Stimulated activated CD4-positive, alpha-beta T cell treated with anti-CD3 and anti-CD28 coated beads, Interleukin-4, amount 100 ng/mL, for 24 hours (primary cell): ENCODE measurements around the gene ZCCHC13.
"Not testable (repeated sequence)": the region's sequence is repeated elsewhere in the genome, so short reads cannot be mapped to it uniquely, and the experiment has no call there.

ENCODE experiments used
- DNase-seq: peaks from one replicate; pipeline ENCODE4 v3.0.0-alpha.2; 2020

ZCCHC13 gene

DNA sequence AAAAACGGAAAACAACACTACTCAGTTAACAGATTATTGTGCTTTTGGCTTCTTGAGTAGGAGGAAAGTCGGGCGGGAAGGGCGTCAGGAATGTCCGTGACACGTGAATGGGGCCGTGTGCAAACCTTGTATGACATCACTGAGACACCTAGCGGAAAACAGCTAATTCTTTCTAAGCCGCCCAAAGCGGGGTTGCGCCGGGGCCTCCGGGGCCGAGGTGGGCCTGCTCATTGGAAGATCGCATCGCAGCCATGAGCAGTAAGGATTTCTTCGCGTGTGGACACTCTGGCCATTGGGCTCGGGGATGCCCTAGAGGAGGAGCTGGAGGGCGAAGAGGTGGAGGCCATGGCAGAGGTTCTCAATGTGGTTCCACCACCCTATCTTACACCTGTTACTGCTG is at the start of gene ZCCHC13:
ZCCHC13 (plus strand) TSS at position 165 of the 400 bp plus-strand sequence; CDS start at position 252, 87 bp downstream.
- no peak for DNase-seq

DNA sequence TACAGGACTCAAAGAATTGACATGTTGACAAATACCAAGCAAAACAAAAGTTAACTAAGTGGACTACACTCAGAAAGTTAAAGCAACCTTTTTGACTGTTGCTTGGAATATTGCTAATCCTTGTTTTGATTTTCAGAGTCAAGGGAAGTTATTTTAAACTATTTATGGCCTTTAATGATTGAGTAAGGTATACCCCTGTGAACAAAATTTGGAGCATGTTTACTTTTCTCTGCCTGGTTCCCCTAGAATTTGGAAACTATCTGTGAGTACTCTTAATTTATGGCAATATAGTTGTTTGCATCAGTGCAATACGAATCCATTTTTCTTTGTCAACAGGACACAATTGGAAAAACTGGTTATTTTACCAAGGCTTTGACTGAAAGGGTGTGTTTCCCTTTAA is 45.9 kb upstream of the ZCCHC13 start:
- DNase-seq = not testable (repeated sequence)

DNA sequence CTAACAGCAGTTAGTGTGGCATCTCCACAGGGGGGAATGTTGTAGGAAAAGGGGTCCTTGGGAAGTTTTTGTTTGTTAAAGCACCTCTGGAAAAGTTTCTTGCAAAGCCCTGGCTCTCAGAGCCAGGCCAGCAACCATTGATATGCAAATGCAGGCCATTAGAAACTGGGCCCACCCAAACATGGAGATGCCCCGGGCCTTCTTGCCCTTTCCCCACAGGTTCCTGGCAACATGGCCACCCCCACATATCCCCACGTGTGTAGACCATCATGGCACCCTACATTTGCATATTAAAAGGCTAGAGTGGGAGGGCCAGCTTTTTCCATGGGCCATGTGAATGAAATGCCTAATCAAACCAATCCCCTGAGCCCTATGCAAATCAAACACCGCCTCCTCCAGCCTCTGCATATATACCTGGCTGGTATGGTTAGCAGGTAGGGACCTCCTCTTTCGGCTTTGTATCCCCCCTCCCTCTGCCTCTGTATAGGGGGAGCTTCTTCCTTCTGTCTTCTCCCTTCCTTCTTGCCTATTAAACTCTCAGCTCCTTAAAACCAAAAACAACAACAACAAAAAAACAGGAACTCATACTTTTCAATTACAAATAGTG is 44.0 kb upstream of the ZCCHC13 start:
- no peak for DNase-seq

DNA sequence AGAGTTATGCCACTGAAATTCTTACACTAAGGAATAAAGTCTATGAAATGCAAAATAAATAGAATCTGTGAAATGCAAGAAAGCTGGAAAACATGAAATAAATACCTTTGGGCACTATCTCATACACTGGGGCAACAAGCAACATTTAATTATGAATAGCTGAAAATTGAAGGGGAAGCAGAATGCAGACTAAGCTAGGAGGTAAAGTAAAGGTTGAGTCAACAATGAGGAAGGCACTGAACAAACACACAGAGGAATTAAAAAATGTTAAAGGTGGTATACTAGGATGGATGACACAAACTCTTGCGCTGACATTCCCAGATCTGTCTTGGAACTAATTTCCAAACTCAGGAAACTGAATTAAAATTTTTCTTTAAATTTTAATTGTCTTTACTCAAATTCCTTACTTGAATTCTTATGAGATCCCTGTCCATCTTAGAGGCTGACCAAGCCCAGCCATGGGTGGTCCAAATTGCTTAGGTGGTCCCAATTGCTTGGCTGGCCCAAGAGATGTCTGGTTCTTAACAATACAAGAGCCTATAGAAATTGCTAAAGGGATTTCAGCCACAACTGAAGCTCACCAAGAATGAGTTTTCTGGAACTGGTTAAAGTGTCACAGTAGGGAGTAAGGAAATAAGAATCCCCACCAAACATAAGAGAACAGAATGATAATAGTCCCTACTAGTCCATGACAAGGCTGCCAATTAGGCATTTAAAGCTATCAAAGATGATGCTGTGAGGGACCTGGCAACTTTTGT is 41.3 kb upstream of the ZCCHC13 start:
- no peak for DNase-seq

DNA sequence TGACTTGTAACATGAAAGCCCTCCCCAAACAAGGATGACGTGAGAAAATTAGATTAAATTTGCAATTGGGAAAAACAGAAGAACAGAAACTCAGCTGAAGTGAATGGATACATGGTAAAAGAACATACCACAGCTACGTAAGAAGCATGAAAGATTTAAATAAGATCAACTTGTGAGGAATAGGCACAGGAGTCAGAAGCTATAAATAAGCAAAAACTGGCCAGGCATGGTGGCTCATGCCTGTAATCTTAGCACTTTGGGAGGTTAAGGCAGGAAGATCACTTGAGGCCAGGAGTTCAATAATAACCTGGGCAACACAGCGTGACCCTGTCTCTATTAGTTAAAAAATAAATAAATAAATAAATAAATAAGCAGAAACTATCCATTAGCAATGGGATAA is 33.6 kb upstream of the ZCCHC13 start:
- no peak for DNase-seq

DNA sequence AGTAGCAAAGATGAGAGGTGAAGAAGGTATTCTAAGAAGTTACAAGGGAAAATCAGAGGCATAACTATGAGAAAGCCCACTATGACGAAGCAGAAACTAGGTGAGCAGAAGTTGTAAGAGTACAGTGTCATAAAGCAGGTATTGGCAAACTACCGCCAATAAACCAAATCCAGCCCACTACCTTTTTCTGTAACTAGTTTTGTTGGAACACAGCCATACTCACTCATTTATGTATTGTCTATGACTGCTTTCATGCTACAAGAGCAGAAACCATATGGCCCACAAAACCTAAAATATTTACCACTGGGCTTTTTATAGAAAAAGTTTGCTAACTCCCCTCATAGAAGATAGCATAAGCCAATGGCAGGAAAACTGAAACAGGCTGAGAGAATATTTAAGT is 31.8 kb upstream of the ZCCHC13 start:
- DNase-seq = no peak

DNA sequence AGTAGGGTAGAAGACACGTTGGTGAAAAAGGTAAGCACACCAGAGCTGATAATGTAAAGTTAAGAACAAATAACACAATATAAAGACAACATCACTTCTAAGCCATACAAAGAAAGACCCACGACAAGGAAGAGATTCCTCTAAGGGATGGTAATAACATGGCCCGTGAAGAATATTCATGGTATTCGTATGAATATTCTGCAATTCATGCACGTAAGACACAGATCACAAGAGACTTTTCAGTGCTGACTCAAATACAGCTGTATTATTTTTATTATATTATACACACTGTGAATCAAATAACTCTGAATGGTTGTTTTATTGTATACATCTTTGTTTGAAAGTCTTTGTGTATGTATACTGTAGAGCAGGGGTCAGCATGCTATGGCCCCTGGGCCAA is 29.5 kb upstream of the ZCCHC13 start:
- no peak for DNase-seq

DNA sequence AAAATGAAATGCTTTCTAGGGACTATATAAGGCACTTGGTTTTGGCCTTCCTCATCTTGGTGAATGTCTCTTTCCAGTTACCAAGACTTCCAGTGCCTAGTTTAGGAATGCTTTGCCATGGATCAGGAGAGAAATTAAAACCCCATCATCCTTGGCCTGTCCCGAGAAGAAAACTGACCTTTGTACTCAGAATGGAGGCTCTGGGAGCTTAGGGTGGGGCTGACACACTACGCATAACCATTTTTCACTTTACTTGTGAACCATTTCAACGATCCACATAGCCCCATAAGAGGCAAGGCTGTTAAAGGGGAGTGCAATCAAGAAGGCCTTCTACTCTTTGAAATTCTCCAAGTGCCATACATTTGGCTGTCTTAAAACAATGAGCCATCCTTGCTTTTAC is 26.7 kb upstream of the ZCCHC13 start:
- DNase-seq = no peak

DNA sequence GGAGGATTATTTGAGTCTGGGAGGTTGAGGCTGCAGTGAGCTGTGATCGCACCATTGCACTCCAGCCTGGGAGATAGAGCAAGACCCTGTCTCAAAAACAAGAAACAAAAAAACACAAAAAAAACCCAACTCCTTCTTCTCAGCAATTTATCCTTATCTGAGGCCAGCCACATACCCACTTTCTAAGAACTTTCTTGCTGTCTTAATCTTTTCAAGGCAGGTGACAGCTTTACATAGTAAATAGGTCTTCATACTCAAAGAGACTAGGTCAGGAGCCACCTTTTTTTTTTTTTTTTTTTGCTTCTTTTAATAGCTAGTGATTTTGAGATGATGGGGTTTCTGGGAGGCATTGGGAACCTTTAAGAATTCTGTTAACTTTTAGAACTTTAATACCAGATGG is 26.1 kb upstream of the ZCCHC13 start:
- no peak for DNase-seq

DNA sequence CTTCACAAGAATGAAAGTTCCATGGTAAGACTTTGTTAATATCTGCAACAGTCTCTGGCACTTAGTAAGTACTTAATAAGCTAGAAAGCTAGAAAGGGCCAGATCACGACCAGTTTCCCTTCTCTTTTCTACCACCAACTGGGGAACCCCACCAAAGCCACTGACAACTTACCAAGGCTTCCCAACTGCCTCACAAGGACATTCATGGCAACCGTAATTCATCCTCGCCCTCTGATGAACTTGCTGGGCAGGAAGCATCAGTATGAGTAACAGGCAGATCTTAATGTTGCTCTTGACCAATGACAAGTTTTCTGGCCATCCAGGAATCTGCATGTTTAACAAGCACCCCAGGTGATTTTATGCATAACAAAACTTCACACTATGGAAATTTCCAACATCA is 23.2 kb upstream of the ZCCHC13 start:
- no peak for DNase-seq

DNA sequence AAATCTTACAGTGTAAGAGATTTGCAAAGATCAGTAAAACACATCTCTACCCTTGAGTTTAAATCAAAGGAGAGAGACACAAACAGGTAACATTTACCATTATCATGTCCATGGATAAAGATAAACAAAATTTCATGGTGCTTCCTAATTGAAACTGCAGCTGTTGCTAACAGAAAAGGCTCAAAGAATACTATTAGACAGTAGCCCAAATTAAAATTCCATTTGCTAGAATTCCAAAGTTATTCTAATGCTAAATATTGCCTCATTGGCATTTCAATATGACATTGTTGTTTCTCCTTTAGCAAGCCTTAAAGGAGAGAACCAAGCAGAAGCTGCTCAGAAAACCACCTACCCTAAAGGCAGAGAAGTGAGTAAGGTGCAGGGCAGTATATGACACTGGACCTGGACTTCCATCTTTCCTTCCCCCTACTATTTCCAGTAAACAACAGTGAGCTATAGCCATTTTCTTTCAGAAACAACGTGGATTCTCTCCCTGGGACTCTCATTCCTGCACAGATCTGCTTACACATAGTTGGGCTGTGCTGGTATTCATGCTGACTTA is 19.5 kb upstream of the ZCCHC13 start:
- DNase-seq = no peak

DNA sequence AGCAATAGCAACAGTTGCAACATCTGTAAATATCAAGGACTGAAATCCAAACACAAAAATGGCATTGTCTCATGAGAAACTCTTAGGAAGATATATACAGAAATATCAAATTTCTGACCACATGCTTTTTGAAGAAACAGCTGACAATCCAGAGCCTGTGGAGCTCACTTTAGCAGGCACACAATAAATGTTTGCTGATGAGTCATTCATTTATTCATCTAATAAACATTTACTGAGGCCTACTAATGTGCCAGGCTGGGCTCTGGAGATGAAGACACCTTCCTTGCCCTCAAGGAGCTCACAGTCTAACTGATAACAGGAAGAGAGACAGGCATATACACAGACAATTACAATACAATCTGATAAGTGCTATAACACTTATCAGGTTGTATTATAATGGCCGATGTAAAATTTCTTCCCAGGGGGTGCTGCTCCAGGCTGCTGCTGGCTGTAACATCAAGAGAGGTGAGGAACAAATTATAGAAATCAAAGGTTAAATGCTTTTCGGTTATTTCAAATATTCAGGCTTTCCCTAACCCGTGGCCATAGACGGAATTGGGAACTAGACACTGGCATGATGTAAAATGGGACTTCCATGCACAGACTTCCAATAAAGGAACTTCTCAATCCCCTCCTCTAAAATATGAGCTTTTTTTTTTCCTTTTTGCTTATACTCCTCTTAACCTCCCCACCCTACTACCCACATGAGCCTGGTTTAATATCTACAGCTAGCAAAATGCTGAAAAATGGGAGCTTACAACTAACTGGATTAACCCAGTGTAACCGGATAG is 16.8 kb upstream of the ZCCHC13 start:
- DNase-seq = no peak

DNA sequence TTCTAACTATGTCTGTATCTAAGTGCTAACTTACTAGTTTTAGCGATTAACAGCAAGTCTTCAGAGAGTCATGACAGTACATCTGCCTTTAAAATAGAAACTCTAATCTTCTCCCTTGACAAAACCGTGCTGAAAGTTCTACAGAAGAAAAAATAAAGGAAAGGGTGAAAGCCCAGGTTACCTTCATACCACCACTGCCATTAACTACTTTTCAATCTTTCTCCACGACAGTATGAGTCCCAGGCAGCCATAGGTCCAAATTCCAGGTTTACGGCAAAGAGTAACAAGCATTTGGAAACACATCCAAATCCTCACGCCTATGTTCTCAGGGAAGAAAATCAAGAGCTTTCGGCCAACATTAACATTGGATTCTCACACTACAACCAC is 12.4 kb upstream of the ZCCHC13 start:
- no peak for DNase-seq

DNA sequence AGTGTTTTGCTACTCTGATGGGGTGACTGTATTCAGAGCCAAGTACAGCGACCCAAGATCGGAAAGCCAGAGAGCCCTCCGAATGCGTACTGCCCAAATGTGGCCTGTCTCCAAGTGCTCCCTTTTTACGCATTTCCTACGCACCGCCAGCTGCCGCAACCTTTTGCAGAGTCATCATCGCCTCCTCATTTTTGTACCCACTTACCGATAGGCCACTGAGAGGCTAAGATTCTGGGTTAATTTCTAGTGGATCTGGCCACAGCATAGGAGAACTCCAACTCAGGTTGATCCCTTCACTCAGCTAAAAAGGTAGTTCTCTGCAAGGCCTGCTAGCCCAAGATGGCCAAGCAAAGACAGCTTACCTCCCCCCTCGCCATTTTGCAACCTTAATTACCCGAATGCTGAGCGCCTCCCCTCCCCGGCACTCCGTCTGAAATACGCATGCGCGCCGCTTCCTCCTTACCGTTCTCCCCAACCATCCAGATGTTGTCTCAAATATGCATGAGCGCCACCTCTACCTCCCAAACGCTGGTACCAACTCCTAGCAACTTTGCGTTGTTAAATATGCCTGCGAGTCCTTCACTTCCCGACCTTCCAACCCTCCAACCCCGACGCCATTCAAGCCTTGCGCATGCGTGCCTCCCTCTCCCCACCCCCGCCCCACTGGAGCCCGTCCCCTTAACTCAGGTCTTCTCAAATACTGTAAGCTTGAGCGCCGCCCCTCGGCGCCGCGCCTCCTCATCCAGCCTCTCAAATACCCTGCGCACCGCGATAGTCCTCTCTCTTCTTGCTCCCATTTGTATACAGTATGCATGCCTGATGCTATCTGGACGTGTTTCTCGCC is 11.8 kb upstream of the ZCCHC13 start:
- peak; percentile 81 for DNase-seq

DNA sequence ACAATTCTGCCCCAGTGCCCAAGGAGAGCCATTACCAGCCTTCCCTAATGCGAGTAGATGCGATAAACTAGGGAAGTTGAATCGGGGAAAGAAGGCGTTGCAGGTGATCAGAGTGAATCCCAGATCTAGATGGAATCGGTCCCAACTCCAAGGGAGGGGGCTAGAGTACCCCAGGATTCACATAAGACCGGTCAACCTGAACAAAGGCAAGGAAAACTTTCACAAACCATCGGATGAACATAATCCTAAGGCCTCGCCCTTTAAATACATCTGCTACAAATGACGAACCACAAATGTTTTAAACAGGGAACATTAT is 11.2 kb upstream of the ZCCHC13 start:
- no peak for DNase-seq

DNA sequence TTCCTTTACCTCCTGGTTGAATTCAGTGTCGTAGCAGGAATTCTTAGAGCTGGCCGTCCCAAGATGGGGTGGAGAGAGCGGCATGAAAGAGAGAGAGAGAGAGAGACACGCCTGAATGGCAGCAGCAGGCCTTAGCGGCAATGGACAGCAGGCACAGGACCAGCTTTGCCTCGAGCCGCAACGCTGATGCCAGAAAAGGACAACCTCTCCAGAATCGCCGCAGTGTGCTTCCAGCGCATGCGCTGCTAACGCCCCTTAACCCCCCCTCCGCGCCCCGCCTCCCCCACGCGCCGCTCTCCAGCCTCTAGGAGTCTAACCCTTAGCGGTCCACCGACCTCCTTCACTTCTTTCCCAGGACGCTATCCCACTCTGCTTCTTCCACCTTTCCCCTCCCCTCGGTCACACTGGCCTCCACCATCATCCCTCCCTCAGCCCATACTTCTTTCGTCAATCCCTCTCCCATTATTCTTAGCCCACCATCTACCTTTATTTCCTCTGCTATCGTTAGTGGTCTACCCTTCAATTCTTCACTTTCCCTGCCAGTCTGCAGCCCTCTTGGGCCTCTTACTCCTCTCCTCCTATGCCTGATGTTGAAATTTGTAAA is 10.5 kb upstream of the ZCCHC13 start:
- DNase-seq = peak; percentile 68

DNA sequence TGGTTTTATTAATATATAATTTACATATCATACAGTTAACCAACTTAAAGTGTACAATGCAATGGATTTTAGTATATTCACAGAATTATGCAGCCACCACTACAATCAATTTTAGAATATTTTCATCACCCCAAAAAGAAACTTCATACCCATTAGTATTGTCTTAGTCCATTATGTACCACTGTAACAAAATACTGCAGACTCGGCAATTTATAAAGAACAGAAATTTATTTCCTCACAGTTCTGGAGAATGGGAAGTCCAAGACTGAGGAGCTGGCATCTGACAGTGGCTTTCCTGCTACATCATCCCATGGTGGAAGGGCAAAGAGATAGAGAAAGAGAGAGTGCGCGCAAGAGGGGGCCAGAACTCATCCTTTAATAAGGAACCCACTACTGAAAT is 8.9 kb upstream of the ZCCHC13 start:
- no peak for DNase-seq

DNA sequence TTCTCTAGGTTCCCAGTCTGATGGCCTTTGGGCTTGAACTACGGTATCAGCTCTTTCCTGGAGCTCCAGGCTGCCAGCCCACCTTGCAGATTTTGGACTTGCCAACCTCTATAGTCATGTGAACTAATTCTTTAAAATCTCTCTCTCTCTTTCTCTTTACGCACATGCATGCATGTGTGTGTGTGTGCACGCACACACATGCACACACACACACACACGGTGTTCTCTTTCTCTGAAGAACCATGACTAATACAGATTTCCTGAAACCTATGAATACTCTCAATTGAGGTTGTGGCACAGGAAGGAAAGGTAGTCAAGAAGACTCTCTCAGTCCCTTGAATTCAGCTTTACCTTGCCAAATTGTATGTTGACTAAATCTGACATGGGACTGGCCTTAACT is 6.2 kb upstream of the ZCCHC13 start:
- DNase-seq = no peak

DNA sequence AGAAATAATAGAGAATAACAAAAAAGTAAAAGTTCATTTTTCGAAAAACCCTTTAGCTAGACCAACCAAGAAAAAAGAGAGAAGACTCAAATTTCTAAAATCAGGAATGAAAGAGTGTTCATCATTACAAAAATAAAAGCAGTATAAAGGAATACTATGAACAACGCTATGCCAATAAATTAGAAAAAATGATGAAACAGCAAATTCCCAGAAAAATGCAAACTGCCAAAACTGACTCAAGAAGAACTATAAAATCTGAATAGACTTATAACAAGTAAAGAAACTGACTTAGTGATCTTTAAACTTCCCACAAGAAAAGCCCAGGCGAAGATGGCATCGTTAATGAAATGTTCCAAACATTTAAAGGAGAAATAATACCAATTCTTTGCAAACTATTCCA is 3.1 kb upstream of the ZCCHC13 start:
- DNase-seq = no peak

DNA sequence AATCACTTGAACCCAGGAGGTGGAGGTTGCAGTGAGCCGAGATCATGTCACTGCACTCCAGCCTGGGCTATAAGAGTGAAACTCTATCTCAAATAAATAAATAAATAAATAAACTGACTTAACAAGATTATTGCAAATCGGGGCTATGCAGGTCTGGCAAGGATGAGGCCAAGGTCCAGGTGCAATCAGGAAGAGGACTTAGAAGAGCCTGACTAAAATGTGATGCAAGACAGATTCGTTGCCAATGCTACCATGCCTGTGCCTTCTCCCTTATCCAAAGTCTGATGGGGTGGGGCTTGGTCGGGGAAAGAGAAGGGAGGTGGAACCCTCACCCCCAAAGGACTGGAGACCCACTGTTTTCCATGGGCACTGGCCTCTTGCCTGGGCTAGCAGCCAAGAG is 14.7 kb downstream of the ZCCHC13 start:
- no peak for DNase-seq

DNA sequence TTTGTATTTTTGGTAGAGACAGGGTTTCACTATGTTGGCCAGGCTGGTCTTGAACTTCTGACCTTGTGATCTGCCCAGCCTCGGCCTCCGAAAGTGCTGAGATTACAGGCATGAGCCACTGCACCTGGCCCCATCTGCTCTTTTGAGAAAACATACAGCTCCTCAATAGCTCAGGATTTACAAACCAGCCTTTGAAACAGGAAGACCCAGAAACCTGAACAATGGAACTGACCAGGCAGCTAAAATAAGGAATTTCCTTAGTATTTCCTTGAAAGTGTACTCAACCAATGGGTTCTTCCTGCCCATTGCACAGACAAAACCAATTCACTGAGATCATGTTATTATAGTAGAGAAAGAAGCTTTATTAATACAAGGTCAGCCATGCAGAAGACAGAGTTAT is 15.3 kb downstream of the ZCCHC13 start:
- not testable (repeated sequence) for DNase-seq

DNA sequence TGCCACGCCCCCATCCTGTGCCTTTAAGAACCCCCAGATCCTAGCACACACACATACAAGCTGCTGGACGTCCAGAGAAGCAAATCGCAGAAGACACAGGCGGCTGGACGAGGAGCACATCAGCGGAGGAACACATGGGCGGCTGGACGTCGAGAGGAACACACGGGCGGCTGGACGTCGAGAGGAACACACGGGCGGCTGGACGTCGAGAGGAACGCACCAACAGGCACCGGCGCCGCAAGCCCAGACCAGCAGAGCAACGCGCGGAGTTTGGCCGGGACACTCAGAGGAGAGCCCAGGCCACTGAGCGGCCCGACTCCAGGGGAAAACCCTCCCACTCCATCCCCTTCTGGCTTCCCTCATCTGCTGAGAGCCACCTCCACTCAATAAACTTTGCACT is 17.2 kb downstream of the ZCCHC13 start:
- DNase-seq = no peak

DNA sequence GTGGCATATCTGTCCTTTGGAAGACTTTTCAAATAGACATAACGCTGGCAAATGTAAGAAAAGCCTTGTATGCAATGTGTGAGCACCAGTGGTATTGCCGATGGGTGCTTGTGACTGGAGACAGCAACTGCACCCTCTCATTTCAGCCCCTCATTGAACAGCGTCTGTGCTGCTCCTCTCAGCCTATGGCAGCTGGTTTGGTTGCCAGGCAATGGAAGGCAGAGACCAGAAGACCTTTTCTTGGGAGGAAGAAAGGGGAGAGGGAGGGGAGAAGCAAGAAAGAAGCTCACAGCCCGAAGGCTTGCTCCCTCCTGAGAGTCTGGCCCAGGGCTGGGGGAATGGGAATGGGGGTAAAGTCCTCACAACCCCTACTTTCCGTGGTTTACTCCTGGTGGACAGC is 20.2 kb downstream of the ZCCHC13 start:
- no peak for DNase-seq
